ENCODE data around the gene HEPACAM2. TPM values are rescaled to one million over a fixed set of nuclear protein-coding genes. Genes with fewer than 3 reads are reported as not detected.
A peak's percentile ranks its signal among the peaks of the same experiment; 100 is the strongest.

The HEPACAM2 gene
- total RNA-seq, 1 experiment from 2014 or later: 0.30 TPM

DNA sequence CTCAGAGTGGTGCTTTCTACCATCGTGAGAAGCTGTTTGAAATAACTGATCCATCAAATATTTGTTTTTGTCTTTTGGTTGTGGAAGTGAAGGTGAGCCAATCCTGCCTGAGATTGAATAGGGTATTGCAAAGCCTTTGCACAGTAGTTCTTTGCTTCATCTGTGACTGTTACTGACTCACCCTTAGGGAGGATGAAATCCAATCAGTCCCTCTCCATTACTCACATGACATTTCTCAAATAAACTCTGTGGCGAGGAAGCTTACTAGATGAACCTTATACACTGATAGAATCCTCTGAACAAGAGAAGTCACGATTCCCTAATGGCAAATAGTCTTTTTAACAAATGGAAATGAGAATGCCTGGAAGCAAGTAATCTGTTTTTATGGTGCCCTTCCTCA, 31.9 kb downstream of the HEPACAM2 start:
- H3K4me3 ChIP-seq (ENCODE audit: low read length): no peak overlapping the region
- H2AFZ ChIP-seq (ENCODE audit: low read length): no peak overlapping the region
- H3K36me3 ChIP-seq (ENCODE audit: insufficient read depth, low read length): no peaks in the 10 kb centered on the region
- no peaks in the 10 kb centered on the region for H3K9me2 ChIP-seq (replicated peaks; ENCODE audit: insufficient read depth, low read length)
- H3K4me2 ChIP-seq (ENCODE audit: low read depth, low read length, poor library complexity, severe bottlenecking): no peak overlapping the region
- no peaks in the 10 kb centered on the region for H3K27me3 ChIP-seq (ENCODE audit: low read length)
- no peaks in the 10 kb centered on the region for H4K20me1 ChIP-seq (ENCODE audit: insufficient read depth, low read depth, low read length)
- no peak overlapping the region for H3K27ac ChIP-seq (ENCODE audit: low read length)
- H3K9me3 ChIP-seq (ENCODE audit: low read length): no peaks in the 10 kb centered on the region
- no peaks in the 10 kb centered on the region for H3K79me2 ChIP-seq (ENCODE audit: low read length)
- H3K4me1 ChIP-seq (ENCODE audit: low read length): peaks cover 11% of the 10 kb centered on the region
- DNase-seq: no peak
- H3K9ac ChIP-seq (ENCODE audit: low read length): no peak overlapping the region

DNA sequence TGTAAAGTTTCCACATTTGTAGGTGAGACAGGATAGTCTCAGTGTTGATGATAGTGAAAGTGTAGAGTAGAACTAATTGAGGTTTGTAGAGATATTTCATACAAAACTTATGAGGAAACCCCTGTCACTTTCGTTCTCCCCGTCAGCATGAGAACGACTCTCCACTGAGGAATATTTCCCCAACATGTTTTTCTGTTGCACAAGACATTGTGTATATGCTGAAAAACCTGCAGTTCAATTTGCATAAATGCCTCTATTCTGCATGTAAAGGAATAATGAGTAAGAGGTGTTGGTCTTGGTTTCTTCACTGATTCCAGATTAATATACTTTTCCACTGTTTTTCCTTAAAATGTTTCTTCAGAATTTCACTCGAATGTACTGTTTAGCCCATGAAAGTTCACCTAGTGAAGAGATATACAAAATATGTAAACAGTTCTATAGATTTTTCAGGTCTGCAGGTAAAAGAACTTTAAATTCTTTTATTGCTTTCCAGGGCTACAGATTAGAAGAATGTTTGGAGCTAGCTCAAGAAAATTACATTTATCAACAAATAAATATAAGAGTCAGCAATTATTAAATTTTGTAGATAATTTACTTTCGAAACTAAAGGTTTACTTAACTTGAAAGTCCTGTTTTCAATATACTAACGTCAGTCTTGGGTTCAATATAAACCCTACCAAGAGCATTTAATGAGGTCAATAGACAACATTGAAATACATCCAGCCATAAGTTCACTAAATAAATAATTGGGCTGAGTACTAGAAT, 37.2 kb downstream of the HEPACAM2 start:
- Histone ChIP-seq H3K36me3 (ENCODE audit: insufficient read depth, low read length) (no peaks in the 10 kb centered on the region), H3K4me1 (ENCODE audit: low read length) (no peaks in the 10 kb centered on the region), H3K27me3 (ENCODE audit: low read length) (no peaks in the 10 kb centered on the region)

GRCh38 chr7:93185303-93186027, 40.8 kb downstream of the HEPACAM2 start:
- Histone ChIP-seq H3K4me3 (ENCODE audit: low read length) (no peak overlapping the region), H3K79me2 (ENCODE audit: low read length) (no peaks in the 10 kb centered on the region), H3K36me3 (ENCODE audit: insufficient read depth, low read length) (no peaks in the 10 kb centered on the region), H4K20me1 (ENCODE audit: insufficient read depth, low read depth, low read length) (no peaks in the 10 kb centered on the region), H3K9me3 (ENCODE audit: low read length) (no peaks in the 10 kb centered on the region), H2AFZ (ENCODE audit: low read length) (no peak overlapping the region), H3K27me3 (ENCODE audit: low read length) (no peaks in the 10 kb centered on the region), H3K4me1 (ENCODE audit: low read length) (no peaks in the 10 kb centered on the region), H3K4me2 (ENCODE audit: low read depth, low read length, poor library complexity, severe bottlenecking) (no peak overlapping the region), H3K9me2 (replicated peaks; ENCODE audit: insufficient read depth, low read length) (no peaks in the 10 kb centered on the region), H3K9ac (ENCODE audit: low read length) (no peak overlapping the region), H3K27ac (ENCODE audit: low read length) (no peak overlapping the region)
- DNase-seq: no peak

More for the DNA sequence above, 37.2 kb downstream of the HEPACAM2 start:
- Histone ChIP-seq H3K4me2 (ENCODE audit: low read depth, low read length, poor library complexity, severe bottlenecking) (no peak overlapping the region), H3K9me2 (replicated peaks; ENCODE audit: insufficient read depth, low read length) (no peaks in the 10 kb centered on the region), H3K9ac (ENCODE audit: low read length) (no peak overlapping the region), H3K4me3 (ENCODE audit: low read length) (no peak overlapping the region), H3K79me2 (ENCODE audit: low read length) (no peaks in the 10 kb centered on the region), H3K27ac (ENCODE audit: low read length) (no peak overlapping the region), H3K9me3 (ENCODE audit: low read length) (no peaks in the 10 kb centered on the region), H4K20me1 (ENCODE audit: insufficient read depth, low read depth, low read length) (no peaks in the 10 kb centered on the region), H2AFZ (ENCODE audit: low read length) (no peak overlapping the region)
- DNase-seq: no peak

DNA sequence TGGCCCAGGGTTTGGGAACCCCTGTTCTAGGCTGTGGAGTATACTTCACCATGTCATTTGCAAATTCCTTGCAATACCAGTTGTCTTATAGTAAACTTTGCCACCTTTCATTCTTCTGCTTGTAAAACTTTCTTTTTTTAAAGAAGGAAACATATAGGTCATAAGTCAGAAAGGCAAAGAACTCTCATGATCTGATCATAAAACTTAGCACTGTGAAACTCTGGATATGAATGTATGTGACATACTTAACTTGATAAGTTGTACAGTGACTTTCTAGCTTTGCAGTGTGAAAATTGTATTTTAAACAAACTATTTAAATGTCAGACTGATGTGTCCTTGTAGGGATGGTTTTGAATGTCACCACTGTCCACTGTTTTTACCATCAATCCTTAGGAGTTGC, 47.1 kb downstream of the HEPACAM2 start:
- no peak for DNase-seq
- Histone ChIP-seq H3K9ac (ENCODE audit: low read length) (no peak overlapping the region), H4K20me1 (ENCODE audit: insufficient read depth, low read depth, low read length) (no peaks in the 10 kb centered on the region), H3K36me3 (ENCODE audit: insufficient read depth, low read length) (no peaks in the 10 kb centered on the region), H3K4me1 (ENCODE audit: low read length) (no peaks in the 10 kb centered on the region), H3K4me2 (ENCODE audit: low read depth, low read length, poor library complexity, severe bottlenecking) (no peak overlapping the region), H3K27me3 (ENCODE audit: low read length) (no peaks in the 10 kb centered on the region), H2AFZ (ENCODE audit: low read length) (no peak overlapping the region), H3K9me2 (replicated peaks; ENCODE audit: insufficient read depth, low read length) (no peaks in the 10 kb centered on the region), H3K79me2 (ENCODE audit: low read length) (no peaks in the 10 kb centered on the region), H3K4me3 (ENCODE audit: low read length) (no peak overlapping the region), H3K9me3 (ENCODE audit: low read length) (no peaks in the 10 kb centered on the region), H3K27ac (ENCODE audit: low read length) (no peak overlapping the region)

DNA sequence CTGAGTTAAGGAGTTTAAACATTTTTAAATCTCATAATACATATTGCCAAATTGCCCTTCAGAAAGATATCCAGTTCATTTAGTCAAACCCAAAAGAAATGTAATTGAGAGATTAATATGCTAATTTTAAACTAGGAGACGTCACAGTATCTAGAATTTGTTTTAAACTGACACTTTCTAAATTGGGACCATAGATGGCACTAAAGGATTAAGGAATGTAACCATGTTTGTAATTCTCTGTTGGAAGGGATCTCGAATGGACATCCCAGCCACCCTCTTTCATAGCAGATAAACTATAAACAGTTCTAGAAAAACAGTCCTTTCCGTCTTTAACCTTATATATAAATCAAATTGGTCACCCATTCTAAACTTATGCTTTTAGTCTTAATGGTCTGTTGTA, 48.1 kb downstream of the HEPACAM2 start:
- Histone ChIP-seq H3K4me2 (ENCODE audit: low read depth, low read length, poor library complexity, severe bottlenecking) (no peak overlapping the region), H3K9me2 (replicated peaks; ENCODE audit: insufficient read depth, low read length) (no peaks in the 10 kb centered on the region), H3K9ac (ENCODE audit: low read length) (no peak overlapping the region), H3K4me1 (ENCODE audit: low read length) (no peaks in the 10 kb centered on the region), H3K27me3 (ENCODE audit: low read length) (no peaks in the 10 kb centered on the region), H3K9me3 (ENCODE audit: low read length) (no peaks in the 10 kb centered on the region), H2AFZ (ENCODE audit: low read length) (no peak overlapping the region), H3K27ac (ENCODE audit: low read length) (no peak overlapping the region), H3K79me2 (ENCODE audit: low read length) (no peaks in the 10 kb centered on the region), H4K20me1 (ENCODE audit: insufficient read depth, low read depth, low read length) (no peaks in the 10 kb centered on the region), H3K36me3 (ENCODE audit: insufficient read depth, low read length) (no peaks in the 10 kb centered on the region), H3K4me3 (ENCODE audit: low read length) (no peak overlapping the region)
- DNase-seq: peak; percentile 41

GRCh38 chr7:93176992-93177580, 49.2 kb downstream of the HEPACAM2 start:
- Histone ChIP-seq H2AFZ (ENCODE audit: low read length) (no peak overlapping the region), H3K4me3 (ENCODE audit: low read length) (no peak overlapping the region), H3K9ac (ENCODE audit: low read length) (no peak overlapping the region)

GRCh38 chr7:93175219-93175618, 51.0 kb downstream of the HEPACAM2 start:
- H3K4me2 ChIP-seq (ENCODE audit: low read depth, low read length, poor library complexity, severe bottlenecking): no peak overlapping the region
- no peak overlapping the region for H3K4me3 ChIP-seq (ENCODE audit: low read length)
- H3K4me1 ChIP-seq (ENCODE audit: low read length): no peaks in the 10 kb centered on the region
- H3K36me3 ChIP-seq (ENCODE audit: insufficient read depth, low read length): no peaks in the 10 kb centered on the region
- no peak overlapping the region for H3K9ac ChIP-seq (ENCODE audit: low read length)
- no peaks in the 10 kb centered on the region for H4K20me1 ChIP-seq (ENCODE audit: insufficient read depth, low read depth, low read length)
- DNase-seq: no peak
- no peaks in the 10 kb centered on the region for H3K79me2 ChIP-seq (ENCODE audit: low read length)
- H3K27ac ChIP-seq (ENCODE audit: low read length): no peak overlapping the region
- no peaks in the 10 kb centered on the region for H3K9me2 ChIP-seq (replicated peaks; ENCODE audit: insufficient read depth, low read length)
- H3K27me3 ChIP-seq (ENCODE audit: low read length): 0 out of 2 replicates have a peak, but pooled peaks cover 2% of the 10 kb centered on the region
- peaks cover 13% of the 10 kb centered on the region for H3K9me3 ChIP-seq (ENCODE audit: low read length)
- H2AFZ ChIP-seq (ENCODE audit: low read length): no peak overlapping the region

More at GRCh38 chr7:93176992-93177580, 49.2 kb downstream of the HEPACAM2 start:
- no peaks in the 10 kb centered on the region for H3K9me2 ChIP-seq (replicated peaks; ENCODE audit: insufficient read depth, low read length)
- no peak for DNase-seq
- no peaks in the 10 kb centered on the region for H3K4me1 ChIP-seq (ENCODE audit: low read length)
- H3K27ac ChIP-seq (ENCODE audit: low read length): no peak overlapping the region
- H3K27me3 ChIP-seq (ENCODE audit: low read length): no peaks in the 10 kb centered on the region
- no peaks in the 10 kb centered on the region for H3K79me2 ChIP-seq (ENCODE audit: low read length)
- no peaks in the 10 kb centered on the region for H4K20me1 ChIP-seq (ENCODE audit: insufficient read depth, low read depth, low read length)
- H3K36me3 ChIP-seq (ENCODE audit: insufficient read depth, low read length): no peaks in the 10 kb centered on the region
- H3K9me3 ChIP-seq (ENCODE audit: low read length): peaks cover 4% of the 10 kb centered on the region; the same call in 1 of the 2 replicates
- H3K4me2 ChIP-seq (ENCODE audit: low read depth, low read length, poor library complexity, severe bottlenecking): no peak overlapping the region

DNA sequence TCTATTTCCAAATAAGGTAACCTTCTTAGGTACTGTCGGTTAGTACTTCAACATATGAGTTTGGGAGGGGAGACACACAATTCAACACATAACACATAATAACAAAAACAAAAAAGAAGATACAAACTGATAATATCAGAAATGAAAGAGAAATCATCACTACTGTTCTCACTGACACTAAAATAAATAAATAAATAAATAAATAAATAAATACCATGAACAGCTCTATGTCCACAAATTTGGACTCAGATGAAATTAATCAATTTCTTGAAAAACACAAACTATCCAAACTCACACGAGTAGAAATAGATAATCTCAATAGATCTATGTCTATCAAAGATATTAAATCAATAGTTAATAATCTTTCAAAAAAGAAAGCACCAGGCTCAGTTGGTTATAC, 53.6 kb downstream of the HEPACAM2 start:
- no peak overlapping the region for H3K4me2 ChIP-seq (ENCODE audit: low read depth, low read length, poor library complexity, severe bottlenecking)
- no peak overlapping the region for H3K9ac ChIP-seq (ENCODE audit: low read length)
- H4K20me1 ChIP-seq (ENCODE audit: insufficient read depth, low read depth, low read length): no peaks in the 10 kb centered on the region
- H3K36me3 ChIP-seq (ENCODE audit: insufficient read depth, low read length): no peaks in the 10 kb centered on the region
- H3K27ac ChIP-seq (ENCODE audit: low read length): no peak overlapping the region
- H3K9me2 ChIP-seq (replicated peaks; ENCODE audit: insufficient read depth, low read length): no peaks in the 10 kb centered on the region
- H3K4me3 ChIP-seq (ENCODE audit: low read length): no peak overlapping the region
- DNase-seq: no peak
- no peak overlapping the region for H2AFZ ChIP-seq (ENCODE audit: low read length)
- H3K4me1 ChIP-seq (ENCODE audit: low read length): no peaks in the 10 kb centered on the region
- H3K9me3 ChIP-seq (ENCODE audit: low read length): peaks cover 13% of the 10 kb centered on the region
- 0 out of 2 replicates have a peak, but pooled peaks cover 2% of the 10 kb centered on the region for H3K27me3 ChIP-seq (ENCODE audit: low read length)
- no peaks in the 10 kb centered on the region for H3K79me2 ChIP-seq (ENCODE audit: low read length)
